ENCODE results near the gene ERCC6L2. TPM values are rescaled to one million over a fixed set of nuclear protein-coding genes. Genes with fewer than 3 reads are reported as not detected.

Gene ERCC6L2
- total RNA-seq, 1 donor from 2014 or later = 55.5 TPM

- no peak overlapping the region for H3K27ac Mint-ChIP-seq
Observed at GRCh38 chr9:95939472-95939871, 64.0 kb downstream of the ERCC6L2 start.

GRCh38 chr9:95940265-95940664 lies 64.8 kb downstream of the ERCC6L2 start:
- Mint-ChIP-seq H3K4me1 (ENCODE audit: unreplicated experiment) (no peaks in the 10 kb centered on the region), H3K9me3 (peaks cover 13% of the 10 kb centered on the region), H3K27ac (no peak overlapping the region), H3K27me3 (no peaks in the 10 kb centered on the region), H3K36me3 (peaks cover 90% of the 10 kb centered on the region), H3K4me3 (no peak overlapping the region)
- no peak for DNase-seq (ENCODE audit: extremely low spot score, unreplicated experiment)
- no peak for TF ChIP-seq CTCF (conservative IDR thresholded peaks at IDR 0.05)

More at GRCh38 chr9:95939472-95939871, 64.0 kb downstream of the ERCC6L2 start:
- DNase-seq (ENCODE audit: extremely low spot score, unreplicated experiment) = no peak
- peaks cover 13% of the 10 kb centered on the region for H3K9me3 Mint-ChIP-seq
- no peak for TF ChIP-seq CTCF (conservative IDR thresholded peaks at IDR 0.05)
- no peak overlapping the region for H3K4me3 Mint-ChIP-seq
- no peaks in the 10 kb centered on the region for H3K27me3 Mint-ChIP-seq
- no peaks in the 10 kb centered on the region for H3K4me1 Mint-ChIP-seq (ENCODE audit: unreplicated experiment)
- peaks cover 88% of the 10 kb centered on the region for H3K36me3 Mint-ChIP-seq

- no peak for DNase-seq (ENCODE audit: extremely low spot score, unreplicated experiment)
- Mint-ChIP-seq H3K4me1 (ENCODE audit: unreplicated experiment) (no peaks in the 10 kb centered on the region), H3K4me3 (no peak overlapping the region), H3K9me3 (peaks cover 8% of the 10 kb centered on the region), H3K27ac (no peak overlapping the region), H3K27me3 (no peaks in the 10 kb centered on the region), H3K36me3 (peaks cover 86% of the 10 kb centered on the region)
- no peak for TF ChIP-seq CTCF (conservative IDR thresholded peaks at IDR 0.05)
Observed at GRCh38 chr9:95942016-95942415, 66.5 kb downstream of the ERCC6L2 start.

- H3K27ac Mint-ChIP-seq = no peak overlapping the region
- no peaks in the 10 kb centered on the region for H3K27me3 Mint-ChIP-seq
- H3K9me3 Mint-ChIP-seq = peaks cover 23% of the 10 kb centered on the region
- TF ChIP-seq CTCF (conservative IDR thresholded peaks at IDR 0.05) = no peak
- no peak overlapping the region for H3K4me3 Mint-ChIP-seq
- H3K36me3 Mint-ChIP-seq = peaks cover 78% of the 10 kb centered on the region
- no peaks in the 10 kb centered on the region for H3K4me1 Mint-ChIP-seq (ENCODE audit: unreplicated experiment)
- no peak for DNase-seq (ENCODE audit: extremely low spot score, unreplicated experiment)
Observed at GRCh38 chr9:95947118-95947517, 71.6 kb downstream of the ERCC6L2 start.

- Mint-ChIP-seq H3K36me3 (peaks cover 54% of the 10 kb centered on the region), H3K4me3 (no peak overlapping the region), H3K9me3 (peaks cover 18% of the 10 kb centered on the region), H3K4me1 (ENCODE audit: unreplicated experiment) (no peaks in the 10 kb centered on the region), H3K27me3 (no peaks in the 10 kb centered on the region), H3K27ac (no peak overlapping the region)
- DNase-seq (ENCODE audit: extremely low spot score, unreplicated experiment) = no peak
- no peak for TF ChIP-seq CTCF (conservative IDR thresholded peaks at IDR 0.05)
Observed at GRCh38 chr9:95952471-95952870, 77.0 kb downstream of the ERCC6L2 start.

- TF ChIP-seq CTCF (conservative IDR thresholded peaks at IDR 0.05) = no peak
- peaks cover 52% of the 10 kb centered on the region for H3K36me3 Mint-ChIP-seq
Observed at GRCh38 chr9:95953986-95954385, 78.5 kb downstream of the ERCC6L2 start.

More at GRCh38 chr9:95953986-95954385, 78.5 kb downstream of the ERCC6L2 start:
- Mint-ChIP-seq H3K27ac (no peak overlapping the region), H3K4me3 (no peak overlapping the region), H3K27me3 (no peaks in the 10 kb centered on the region), H3K4me1 (ENCODE audit: unreplicated experiment) (no peaks in the 10 kb centered on the region), H3K9me3 (peaks cover 12% of the 10 kb centered on the region)
- DNase-seq (ENCODE audit: extremely low spot score, unreplicated experiment) = no peak

Measured in type B pancreatic cell (in vitro differentiated cells).